Forelimb muscle (tissue), 1 donor: ENCODE results near the gene ZNF672. TPM values are rescaled to one million over a fixed set of nuclear protein-coding genes. Genes with fewer than 3 reads are reported as not detected.
"Not testable (repeated sequence)": the region's sequence is repeated elsewhere in the genome, so short reads cannot be mapped to it uniquely, and the experiment has no call there.

Experiments used
- DNase-seq: peaks from one replicate; pipeline ENCODE4 v3.0.0-alpha.2; 2013; ENCODE audit warnings: low read depth
- polyA plus RNA-seq: library from polyadenylated mRNA; unstranded; fragments of 120-200 nt; gene quantifications from one replicate; pipeline ENCODE4 v1.2.1, GENCODE V29; 2013; ENCODE audit not compliant: insufficient read length

ZNF672 gene
- polyA plus RNA-seq, 1 donor, result 18.4 TPM

GRCh38 chr1:248886237-248886895 is 48.3 kb downstream of the ZNF672 start:
- DNase-seq, result no peak

- DNase-seq, result not testable (repeated sequence)
Measured at GRCh38 chr1:248889914-248890243, 51.9 kb downstream of the ZNF672 start.

GRCh38 chr1:248890549-248891498 is 52.8 kb downstream of the ZNF672 start:
- no peak for DNase-seq

GRCh38 chr1:248891758-248892157 is 53.7 kb downstream of the ZNF672 start:
- DNase-seq, result no peak

- DNase-seq, result no peak
Measured at GRCh38 chr1:248892590-248892989, 54.6 kb downstream of the ZNF672 start.

- DNase-seq, result no peak
Measured at GRCh38 chr1:248894837-248895236, 56.8 kb downstream of the ZNF672 start.

- DNase-seq, result no peak
Measured at GRCh38 chr1:248897412-248898337, 59.7 kb downstream of the ZNF672 start.

Other genes with a start within 250 kb of the ZNF672 start
- not detected for gene OR2T10, start 240.5 kb upstream of the ZNF672 start, polyA plus RNA-seq
- not detected for gene OR2T11, start 203.1 kb upstream of the ZNF672 start, polyA plus RNA-seq
- gene OR2T35, start 192.9 kb upstream of the ZNF672 start, polyA plus RNA-seq, result not detected
- gene OR2T27, start 182.7 kb upstream of the ZNF672 start, polyA plus RNA-seq, result not detected
- not detected for gene OR14I1, start 135.5 kb upstream of the ZNF672 start, polyA plus RNA-seq
- not detected for gene LYPD8, start 82.5 kb upstream of the ZNF672 start, polyA plus RNA-seq
- 17.9 TPM for gene SH3BP5L, start 12.3 kb upstream of the ZNF672 start, polyA plus RNA-seq
- gene ZNF692, start 20.9 kb downstream of the ZNF672 start, polyA plus RNA-seq, result 30.7 TPM
- 4.5 TPM for gene PGBD2, start 68.0 kb downstream of the ZNF672 start, polyA plus RNA-seq